ENCODE data around the gene GDF9.

Gene GDF9

DNA sequence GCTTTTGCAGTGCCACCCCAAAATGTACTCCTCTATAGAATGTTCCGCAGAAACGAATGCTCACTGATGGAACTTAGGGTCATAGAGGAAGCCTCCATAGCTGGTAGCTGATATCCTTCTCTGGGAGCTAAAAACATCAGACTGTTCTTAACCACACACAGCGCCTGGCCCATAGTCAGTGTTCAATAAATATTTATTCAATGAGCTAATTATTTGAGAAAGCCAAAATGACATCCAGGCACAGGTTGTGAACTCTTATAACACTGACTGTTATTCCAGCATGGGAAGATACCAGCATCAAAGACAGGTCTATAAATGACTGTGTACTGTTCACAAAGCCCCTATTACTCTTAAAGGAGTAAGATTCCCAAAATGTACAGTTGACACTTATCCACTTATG, 12.9 kb downstream of the GDF9 start:
- Histone ChIP-seq H3K4me3 (ENCODE audit: low read depth, low read length) (no peak overlapping the region), H3K36me3 (ENCODE audit: control insufficient read depth, insufficient read depth, low read length) (no peaks in the 10 kb centered on the region), H3K27me3 (ENCODE audit: control insufficient read depth, insufficient read depth, low read length) (no peaks in the 10 kb centered on the region), H3K9ac (ENCODE audit: low read length) (no peak overlapping the region), H3K4me1 (ENCODE audit: control insufficient read depth, insufficient read depth, low read length) (peaks cover 6% of the 10 kb centered on the region), H3K9me3 (ENCODE audit: control insufficient read depth, insufficient read depth, low read depth, low read length) (no peaks in the 10 kb centered on the region), H3K27ac (ENCODE audit: low read depth, low read length) (no peak overlapping the region)

DNA sequence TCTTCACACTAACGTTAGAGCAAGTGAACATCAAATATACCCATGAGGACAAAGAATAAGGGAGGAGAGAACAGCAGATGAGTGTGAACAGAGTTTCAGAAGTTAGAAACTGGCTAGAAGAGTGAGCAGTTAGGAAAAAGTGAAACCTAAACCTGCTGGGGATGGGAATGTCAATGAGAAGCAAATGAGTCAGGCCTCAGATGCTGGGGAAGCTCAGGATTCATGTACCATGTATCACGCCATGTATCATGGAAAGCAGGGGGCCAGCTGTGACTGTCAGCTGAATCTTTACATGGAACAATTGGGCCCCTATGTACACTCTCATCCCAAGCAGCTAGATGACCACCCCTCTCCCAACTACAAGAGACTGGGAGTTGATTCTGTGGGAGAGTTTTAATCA, 16.2 kb downstream of the GDF9 start:
- Histone ChIP-seq H3K4me1 (ENCODE audit: control insufficient read depth, insufficient read depth, low read length) (peaks cover 6% of the 10 kb centered on the region), H3K4me3 (ENCODE audit: low read depth, low read length) (no peak overlapping the region), H3K36me3 (ENCODE audit: control insufficient read depth, insufficient read depth, low read length) (no peaks in the 10 kb centered on the region), H3K27ac (ENCODE audit: low read depth, low read length) (no peak overlapping the region), H3K9me3 (ENCODE audit: control insufficient read depth, insufficient read depth, low read depth, low read length) (no peaks in the 10 kb centered on the region), H3K27me3 (ENCODE audit: control insufficient read depth, insufficient read depth, low read length) (no peaks in the 10 kb centered on the region), H3K9ac (ENCODE audit: low read length) (no peak overlapping the region)

DNA sequence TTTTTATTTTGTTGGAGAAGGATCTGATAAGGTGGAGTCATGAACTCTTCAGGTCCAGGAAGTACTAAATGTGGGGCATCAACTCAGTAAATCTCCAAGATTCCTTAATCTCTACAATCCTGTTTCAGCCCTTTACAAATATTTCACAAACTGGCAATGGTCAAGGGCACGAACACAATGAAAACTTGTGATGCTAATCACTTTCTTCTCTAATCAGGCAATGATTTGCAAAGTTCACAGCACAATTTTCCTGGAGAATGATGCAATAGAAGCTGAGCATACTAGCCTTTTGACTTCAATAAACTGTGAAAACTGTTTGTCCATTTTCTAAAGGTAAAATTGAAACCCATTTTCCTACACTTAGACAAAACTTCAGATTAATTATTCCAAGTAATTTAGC, 16.9 kb downstream of the GDF9 start:
- no peaks in the 10 kb centered on the region for H3K9me3 ChIP-seq (ENCODE audit: control insufficient read depth, insufficient read depth, low read depth, low read length)
- H3K36me3 ChIP-seq (ENCODE audit: control insufficient read depth, insufficient read depth, low read length), result no peaks in the 10 kb centered on the region
- peaks cover 2% of the 10 kb centered on the region for H3K4me1 ChIP-seq (ENCODE audit: control insufficient read depth, insufficient read depth, low read length)
- H3K4me3 ChIP-seq (ENCODE audit: low read depth, low read length), result no peak overlapping the region
- no peak overlapping the region for H3K27ac ChIP-seq (ENCODE audit: low read depth, low read length)
- no peaks in the 10 kb centered on the region for H3K27me3 ChIP-seq (ENCODE audit: control insufficient read depth, insufficient read depth, low read length)
- H3K9ac ChIP-seq (ENCODE audit: low read length), result no peak overlapping the region

GRCh38 chr5:132848270-132848669, 18.0 kb downstream of the GDF9 start:
- Histone ChIP-seq H3K36me3 (ENCODE audit: control insufficient read depth, insufficient read depth, low read length) (no peaks in the 10 kb centered on the region), H3K4me3 (ENCODE audit: low read depth, low read length) (no peak overlapping the region), H3K4me1 (ENCODE audit: control insufficient read depth, insufficient read depth, low read length) (no peaks in the 10 kb centered on the region), H3K9me3 (ENCODE audit: control insufficient read depth, insufficient read depth, low read depth, low read length) (no peaks in the 10 kb centered on the region), H3K9ac (ENCODE audit: low read length) (no peak overlapping the region), H3K27me3 (ENCODE audit: control insufficient read depth, insufficient read depth, low read length) (no peaks in the 10 kb centered on the region), H3K27ac (ENCODE audit: low read depth, low read length) (no peak overlapping the region)

GRCh38 chr5:132841305-132841704, 25.0 kb downstream of the GDF9 start:
- Histone ChIP-seq H3K27ac (ENCODE audit: low read depth, low read length) (no peak overlapping the region), H3K36me3 (ENCODE audit: control insufficient read depth, insufficient read depth, low read length) (no peaks in the 10 kb centered on the region), H3K4me3 (ENCODE audit: low read depth, low read length) (no peak overlapping the region), H3K4me1 (ENCODE audit: control insufficient read depth, insufficient read depth, low read length) (peaks cover 9% of the 10 kb centered on the region), H3K9ac (ENCODE audit: low read length) (no peak overlapping the region), H3K27me3 (ENCODE audit: control insufficient read depth, insufficient read depth, low read length) (no peaks in the 10 kb centered on the region), H3K9me3 (ENCODE audit: control insufficient read depth, insufficient read depth, low read depth, low read length) (no peaks in the 10 kb centered on the region)

GRCh38 chr5:132840896-132841295, 25.4 kb downstream of the GDF9 start:
- Histone ChIP-seq H3K27me3 (ENCODE audit: control insufficient read depth, insufficient read depth, low read length) (no peaks in the 10 kb centered on the region), H3K9ac (ENCODE audit: low read length) (no peak overlapping the region), H3K4me3 (ENCODE audit: low read depth, low read length) (no peak overlapping the region), H3K9me3 (ENCODE audit: control insufficient read depth, insufficient read depth, low read depth, low read length) (no peaks in the 10 kb centered on the region), H3K27ac (ENCODE audit: low read depth, low read length) (no peak overlapping the region), H3K36me3 (ENCODE audit: control insufficient read depth, insufficient read depth, low read length) (no peaks in the 10 kb centered on the region), H3K4me1 (ENCODE audit: control insufficient read depth, insufficient read depth, low read length) (peaks cover 9% of the 10 kb centered on the region)

- Histone ChIP-seq H3K9me3 (ENCODE audit: control insufficient read depth, insufficient read depth, low read depth, low read length) (no peaks in the 10 kb centered on the region), H3K4me3 (ENCODE audit: low read depth, low read length) (no peak overlapping the region), H3K4me1 (ENCODE audit: control insufficient read depth, insufficient read depth, low read length) (peaks cover 9% of the 10 kb centered on the region), H3K9ac (ENCODE audit: low read length) (no peak overlapping the region), H3K27ac (ENCODE audit: low read depth, low read length) (no peak overlapping the region), H3K36me3 (ENCODE audit: control insufficient read depth, insufficient read depth, low read length) (no peaks in the 10 kb centered on the region), H3K27me3 (ENCODE audit: control insufficient read depth, insufficient read depth, low read length) (no peaks in the 10 kb centered on the region)
These were observed 26.0 kb downstream of the GDF9 start for GRCh38 chr5:132840313-132840712.

DNA sequence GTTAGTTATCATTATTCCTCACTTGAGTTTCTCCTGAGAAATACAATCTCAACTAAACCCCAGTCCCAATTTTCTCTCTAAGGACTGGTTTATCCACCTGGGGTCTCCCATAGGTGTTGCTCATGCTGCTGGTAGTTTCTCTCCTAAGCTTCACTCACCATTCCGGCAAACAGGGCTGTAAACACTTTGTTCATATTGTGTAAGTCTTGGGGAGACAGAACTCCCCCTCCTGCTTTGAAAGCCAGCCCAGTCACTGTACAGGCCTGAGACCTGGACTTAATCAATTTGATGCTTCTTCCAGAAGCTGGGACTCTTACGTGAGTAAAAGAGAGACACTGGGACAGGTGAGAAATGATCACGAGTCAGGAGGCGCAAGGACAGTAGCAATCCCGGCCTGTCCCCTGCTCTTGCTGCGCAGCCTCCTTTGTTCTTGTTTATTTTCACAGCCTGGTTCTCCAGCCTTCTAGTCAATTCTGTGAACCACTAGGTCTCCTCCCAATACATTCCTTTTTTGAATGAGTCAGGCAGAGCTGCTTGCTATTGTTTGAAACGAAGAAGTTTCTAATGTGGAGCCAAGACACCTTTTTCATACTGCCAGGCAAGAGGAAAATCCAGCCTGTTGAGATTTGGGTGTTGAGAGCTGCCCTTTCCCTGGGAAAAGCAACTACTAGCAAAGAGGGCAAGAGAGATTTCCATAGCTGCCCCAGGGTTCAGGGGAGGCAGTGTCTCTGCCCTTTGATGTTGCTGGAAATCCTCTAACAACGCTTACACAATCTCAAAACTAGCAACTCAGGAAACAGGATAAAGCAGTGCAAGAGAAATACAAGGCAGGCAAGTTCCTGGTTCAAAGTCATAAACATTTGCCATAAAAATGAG, 26.6 kb downstream of the GDF9 start:
- no peaks in the 10 kb centered on the region for H3K36me3 ChIP-seq (ENCODE audit: control insufficient read depth, insufficient read depth, low read length)
- H3K27me3 ChIP-seq (ENCODE audit: control insufficient read depth, insufficient read depth, low read length), result no peaks in the 10 kb centered on the region
- no peak overlapping the region for H3K9ac ChIP-seq (ENCODE audit: low read length)
- peaks cover 9% of the 10 kb centered on the region for H3K4me1 ChIP-seq (ENCODE audit: control insufficient read depth, insufficient read depth, low read length)
- no peak overlapping the region for H3K27ac ChIP-seq (ENCODE audit: low read depth, low read length)
- no peaks in the 10 kb centered on the region for H3K9me3 ChIP-seq (ENCODE audit: control insufficient read depth, insufficient read depth, low read depth, low read length)
- no peak overlapping the region for H3K4me3 ChIP-seq (ENCODE audit: low read depth, low read length)

GRCh38 chr5:132838516-132839282, 27.6 kb downstream of the GDF9 start:
- H3K4me3 ChIP-seq (ENCODE audit: low read depth, low read length), result no peak overlapping the region
- H3K36me3 ChIP-seq (ENCODE audit: control insufficient read depth, insufficient read depth, low read length), result no peaks in the 10 kb centered on the region
- H3K4me1 ChIP-seq (ENCODE audit: control insufficient read depth, insufficient read depth, low read length), result peaks cover 9% of the 10 kb centered on the region
- H3K9ac ChIP-seq (ENCODE audit: low read length), result no peak overlapping the region
- H3K27ac ChIP-seq (ENCODE audit: low read depth, low read length), result no peak overlapping the region
- no peaks in the 10 kb centered on the region for H3K9me3 ChIP-seq (ENCODE audit: control insufficient read depth, insufficient read depth, low read depth, low read length)
- no peaks in the 10 kb centered on the region for H3K27me3 ChIP-seq (ENCODE audit: control insufficient read depth, insufficient read depth, low read length)

GRCh38 chr5:132837868-132838267, 28.4 kb downstream of the GDF9 start:
- H3K9ac ChIP-seq (ENCODE audit: low read length), result no peak overlapping the region
- no peak overlapping the region for H3K4me3 ChIP-seq (ENCODE audit: low read depth, low read length)
- H3K27ac ChIP-seq (ENCODE audit: low read depth, low read length), result no peak overlapping the region
- no peaks in the 10 kb centered on the region for H3K36me3 ChIP-seq (ENCODE audit: control insufficient read depth, insufficient read depth, low read length)
- H3K9me3 ChIP-seq (ENCODE audit: control insufficient read depth, insufficient read depth, low read depth, low read length), result no peaks in the 10 kb centered on the region
- peaks cover 5% of the 10 kb centered on the region; the same call in 1 of the 2 replicates for H3K27me3 ChIP-seq (ENCODE audit: control insufficient read depth, insufficient read depth, low read length)
- peaks cover 9% of the 10 kb centered on the region for H3K4me1 ChIP-seq (ENCODE audit: control insufficient read depth, insufficient read depth, low read length)

DNA sequence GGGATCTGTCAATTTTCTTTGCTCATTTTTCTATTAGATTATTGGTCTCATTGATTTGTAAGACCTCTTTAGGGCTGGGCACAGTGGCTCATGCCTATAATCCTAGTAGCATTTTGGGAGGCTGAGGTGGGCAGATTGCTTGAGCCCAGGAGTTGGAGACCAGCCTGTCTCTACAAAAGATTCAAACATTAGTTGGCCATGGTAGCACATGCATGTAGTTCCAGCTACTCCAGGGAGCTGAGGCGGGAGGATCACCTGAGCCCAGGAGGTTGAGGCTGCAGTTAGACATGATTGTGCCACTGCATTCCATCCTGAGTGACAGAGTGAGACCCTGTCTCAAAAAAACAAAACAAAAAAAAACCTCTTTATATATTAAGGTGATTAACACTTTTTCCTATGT, 29.4 kb downstream of the GDF9 start:
- Histone ChIP-seq H3K27ac (ENCODE audit: low read depth, low read length) (no peak overlapping the region), H3K4me1 (ENCODE audit: control insufficient read depth, insufficient read depth, low read length) (peaks cover 9% of the 10 kb centered on the region), H3K4me3 (ENCODE audit: low read depth, low read length) (no peak overlapping the region), H3K9ac (ENCODE audit: low read length) (no peak overlapping the region), H3K9me3 (ENCODE audit: control insufficient read depth, insufficient read depth, low read depth, low read length) (no peaks in the 10 kb centered on the region), H3K27me3 (ENCODE audit: control insufficient read depth, insufficient read depth, low read length) (peaks cover 5% of the 10 kb centered on the region; the same call in 1 of the 2 replicates), H3K36me3 (ENCODE audit: control insufficient read depth, insufficient read depth, low read length) (no peaks in the 10 kb centered on the region)
